IPS DF 19.7 (cell line): ENCODE results near the gene C3.

Experiments used
- DNase-seq: peaks from one replicate; pipeline ENCODE4 v3.0.0-alpha.2; 2013; ENCODE audit warnings: low read depth, low spot score

Gene C3

DNA sequence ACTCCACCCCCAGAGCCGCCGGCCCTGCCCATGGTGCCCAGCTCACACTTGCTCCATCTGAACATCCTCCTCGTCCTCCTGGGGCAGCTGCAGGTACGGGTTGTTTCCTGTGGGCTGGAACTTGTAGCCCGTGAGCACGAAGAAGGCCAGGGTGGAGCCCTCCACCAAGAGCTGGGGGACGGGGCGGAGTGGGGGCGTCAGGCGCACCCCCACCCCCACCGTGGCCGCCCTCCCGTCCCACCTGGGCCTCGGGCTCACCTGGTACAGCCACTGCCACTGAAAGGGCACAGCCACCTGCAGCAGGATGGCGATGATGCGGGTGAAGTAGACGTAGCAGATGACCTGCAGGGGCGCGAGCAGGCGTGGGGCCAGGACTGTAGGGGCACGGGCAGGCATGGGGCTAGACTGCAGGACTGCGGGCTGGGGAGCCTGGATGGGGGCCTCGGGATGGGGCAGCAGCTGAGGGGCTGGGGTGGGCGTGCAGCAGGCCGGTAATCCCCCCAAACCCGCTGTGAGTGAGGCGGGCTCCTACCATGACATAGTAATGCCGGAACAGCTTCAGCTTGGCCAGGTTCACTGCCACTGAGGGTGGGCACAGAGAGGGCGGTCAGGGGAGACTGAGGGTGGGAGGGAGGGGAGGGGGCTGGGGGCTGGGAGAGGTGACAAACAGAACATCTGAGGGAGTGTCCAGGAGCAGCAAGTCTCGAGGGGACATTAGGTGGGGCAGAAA is 10.7 kb upstream of the C3 start:
- no peak for DNase-seq

DNA sequence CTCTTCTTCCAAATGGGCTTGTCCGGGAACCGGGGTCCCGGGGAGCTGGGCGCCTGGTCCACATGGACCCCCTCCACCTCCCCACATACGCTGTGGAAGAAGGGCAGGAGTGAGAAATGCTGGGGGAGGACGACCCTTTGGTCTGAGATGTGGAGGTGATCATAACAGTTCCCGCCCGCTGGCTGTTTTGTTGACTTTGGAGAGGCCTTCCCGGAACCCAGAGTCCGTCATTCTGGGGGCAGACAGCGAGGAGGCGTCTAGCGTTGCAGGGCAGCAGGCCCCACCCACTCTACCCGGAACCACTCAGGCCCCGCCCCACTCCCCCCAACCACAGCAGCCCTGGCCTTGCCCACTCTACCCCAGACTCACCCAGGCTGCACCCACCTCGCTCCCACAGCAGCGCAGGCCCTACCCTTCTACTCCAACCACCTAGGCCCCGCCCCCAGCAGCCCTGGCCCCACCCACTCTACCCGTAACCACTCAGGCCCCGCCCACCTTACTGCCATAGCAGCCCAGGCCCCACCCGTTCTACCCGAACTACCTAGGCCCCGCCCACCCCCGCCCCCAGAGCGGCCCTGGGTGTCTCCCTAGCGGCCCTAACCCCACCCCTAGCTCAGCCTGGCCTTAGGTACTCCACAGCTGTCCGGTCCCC is 9.8 kb upstream of the C3 start:
- no peak for DNase-seq

DNA sequence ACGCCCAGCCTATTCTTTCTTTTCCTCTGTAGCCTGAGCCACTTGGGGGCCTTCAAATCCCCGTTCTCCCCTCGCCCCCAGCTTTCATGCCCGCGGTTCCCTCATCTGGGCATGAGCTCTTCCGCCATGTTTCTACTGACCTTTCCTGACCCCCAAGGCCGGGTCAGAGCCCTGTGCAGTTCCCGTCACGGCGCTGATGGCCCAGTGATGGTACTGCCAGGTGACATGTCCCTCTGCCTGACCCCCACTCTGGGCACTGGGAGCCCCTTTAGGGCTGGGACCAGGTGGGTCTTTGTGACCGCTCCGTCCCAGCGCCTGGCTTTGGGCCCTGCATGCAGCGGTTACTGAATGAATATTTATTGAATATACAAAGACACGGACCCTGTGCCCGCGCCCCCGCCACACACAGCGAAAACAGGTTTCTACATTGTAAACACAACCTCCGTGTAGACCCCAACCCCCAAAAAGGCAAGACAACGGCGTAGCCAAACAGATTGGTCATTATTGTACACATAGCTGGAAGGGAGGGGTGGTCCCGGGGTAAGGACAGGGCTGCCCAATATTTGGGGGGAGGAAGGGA is 9.2 kb upstream of the C3 start:
- DNase-seq, result no peak

DNA sequence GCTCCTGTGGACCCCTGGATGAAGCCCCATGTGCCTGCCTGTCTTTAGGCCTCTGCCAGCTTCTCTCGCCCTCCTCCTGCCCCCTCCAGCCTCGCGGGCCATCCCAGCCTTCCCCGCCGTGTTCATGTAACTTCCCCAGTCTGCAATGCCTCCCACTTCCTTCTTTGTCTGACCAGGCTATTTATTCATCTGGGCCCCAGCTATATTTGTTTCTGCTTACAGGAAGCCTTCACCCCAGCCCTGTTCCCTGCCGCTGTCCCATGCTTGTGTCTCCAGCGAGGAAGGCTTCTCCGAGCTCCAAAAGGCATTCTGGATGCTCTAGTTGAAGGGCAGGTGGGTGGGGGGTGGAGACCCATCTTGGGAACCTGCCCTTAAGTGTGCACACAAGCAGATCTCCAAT is 7.9 kb upstream of the C3 start:
- no peak for DNase-seq

DNA sequence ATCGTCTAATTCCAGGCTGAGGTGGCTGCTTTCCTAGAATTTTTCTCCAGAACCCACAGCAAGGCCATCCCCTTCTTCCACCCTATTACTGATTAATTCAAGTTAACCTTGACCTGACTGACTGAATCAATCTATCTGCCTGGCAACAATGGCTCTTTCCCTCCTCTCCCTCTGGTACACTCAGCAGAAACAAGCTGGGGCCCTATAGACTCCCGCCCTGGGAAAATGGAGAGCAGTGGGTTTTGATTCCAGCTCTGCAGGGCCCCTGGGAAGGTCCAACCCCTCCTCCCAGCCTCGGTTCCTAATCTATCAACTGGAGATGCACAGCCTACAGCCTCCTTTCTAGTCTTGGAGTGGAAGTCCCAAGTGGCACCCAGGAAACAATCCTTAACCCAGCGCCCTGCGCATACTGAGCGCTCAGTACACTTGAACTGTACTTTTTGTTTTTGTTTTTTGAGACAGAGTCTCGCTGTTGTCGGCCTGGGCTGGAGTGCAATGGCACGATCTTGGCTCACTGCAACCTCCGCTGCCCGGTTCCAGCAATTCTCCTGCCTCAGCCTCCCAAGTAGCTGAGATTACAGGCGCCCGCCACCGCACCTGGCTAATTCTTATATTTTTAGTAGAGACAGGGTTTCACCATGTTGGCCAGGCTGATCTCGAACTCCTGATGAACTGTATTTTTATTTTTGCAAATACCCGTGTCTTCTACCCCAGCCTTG is 5.2 kb upstream of the C3 start:
- no peak for DNase-seq

DNA sequence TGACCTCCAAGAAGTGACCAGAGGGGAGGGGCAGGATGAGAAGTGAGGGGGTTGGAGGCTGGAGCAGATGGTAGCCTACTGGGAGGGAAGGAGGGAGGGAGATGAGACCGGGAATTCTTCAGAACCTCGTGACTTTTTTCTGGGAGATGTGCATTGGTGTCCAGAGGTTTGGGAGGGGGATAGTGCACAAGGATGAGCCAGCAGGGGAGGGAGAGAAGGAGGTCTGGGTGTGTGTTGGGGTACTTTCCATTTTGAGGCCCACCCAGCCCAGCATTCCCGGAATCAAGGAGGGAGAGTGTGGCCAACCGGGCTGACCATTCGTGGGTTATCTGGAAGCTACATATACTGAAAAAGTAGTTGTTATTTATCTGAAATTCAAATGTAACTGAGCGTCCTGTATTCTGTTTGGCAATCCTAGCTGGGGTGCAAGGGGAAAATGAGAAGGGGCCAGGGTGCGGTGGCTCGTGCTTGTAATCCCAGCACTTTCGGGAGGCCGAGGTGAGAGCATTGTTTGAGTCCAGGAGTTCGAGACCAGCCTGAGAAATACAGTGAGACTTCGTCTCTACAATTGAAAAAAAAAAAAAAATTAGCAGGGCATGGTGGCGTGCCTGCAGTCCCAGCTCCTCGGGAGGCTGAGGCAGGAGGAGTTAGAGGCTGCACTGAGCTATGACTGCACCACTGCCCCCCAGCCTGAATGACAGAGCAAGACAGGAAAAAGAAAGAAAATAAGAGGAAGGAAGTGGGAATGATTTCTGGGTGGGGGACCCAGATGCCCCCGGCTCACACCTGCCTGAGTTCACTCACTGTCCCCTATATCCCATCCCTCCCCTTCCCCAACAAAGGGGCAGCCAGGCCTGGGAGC is 4.4 kb upstream of the C3 start:
- DNase-seq, result no peak

DNA sequence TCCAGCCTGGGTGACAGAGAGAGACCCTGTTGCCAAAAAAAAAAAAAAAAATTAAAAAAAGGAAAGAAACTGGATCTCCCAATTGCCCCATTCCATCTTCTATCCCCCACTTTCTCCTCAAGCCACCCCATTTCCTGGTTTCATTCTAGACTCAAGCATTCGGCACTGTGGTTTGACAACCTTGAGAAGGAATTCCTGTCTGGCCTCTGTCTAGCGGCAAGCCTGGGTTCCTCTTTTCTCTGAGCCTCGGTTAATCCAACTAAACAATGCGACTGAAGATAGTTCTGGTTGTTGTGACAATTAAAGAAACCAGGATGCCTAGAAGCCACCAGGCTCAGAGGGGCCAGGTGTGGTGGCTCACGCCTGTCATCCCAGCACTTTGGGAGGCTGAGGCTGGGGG is 3.3 kb upstream of the C3 start:
- no peak for DNase-seq

DNA sequence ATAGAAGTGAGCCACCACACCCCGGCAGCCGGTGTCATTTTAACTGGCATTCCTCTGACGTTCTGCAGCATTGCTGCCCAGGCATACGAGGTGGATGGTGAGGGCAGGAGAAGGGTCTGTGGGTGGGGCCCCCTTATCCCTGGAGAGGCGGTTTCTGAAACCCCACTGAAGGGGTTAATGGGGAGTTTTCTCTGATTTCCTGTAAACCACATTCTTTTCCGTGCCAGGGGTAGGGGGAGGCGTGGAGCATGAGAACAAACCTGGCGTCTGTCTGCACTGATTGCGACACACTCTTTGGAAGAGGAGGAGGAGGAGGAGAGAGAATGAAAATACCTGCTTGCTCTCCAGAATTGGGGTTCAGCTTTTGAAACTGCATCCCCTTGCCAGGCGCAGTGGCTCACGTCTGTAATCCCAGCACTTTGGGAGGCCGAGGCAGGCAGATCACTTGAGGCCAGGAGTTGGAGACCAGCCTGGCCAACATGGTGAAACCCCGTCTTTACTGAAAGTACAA is 2.7 kb upstream of the C3 start:
- DNase-seq, result no peak

DNA sequence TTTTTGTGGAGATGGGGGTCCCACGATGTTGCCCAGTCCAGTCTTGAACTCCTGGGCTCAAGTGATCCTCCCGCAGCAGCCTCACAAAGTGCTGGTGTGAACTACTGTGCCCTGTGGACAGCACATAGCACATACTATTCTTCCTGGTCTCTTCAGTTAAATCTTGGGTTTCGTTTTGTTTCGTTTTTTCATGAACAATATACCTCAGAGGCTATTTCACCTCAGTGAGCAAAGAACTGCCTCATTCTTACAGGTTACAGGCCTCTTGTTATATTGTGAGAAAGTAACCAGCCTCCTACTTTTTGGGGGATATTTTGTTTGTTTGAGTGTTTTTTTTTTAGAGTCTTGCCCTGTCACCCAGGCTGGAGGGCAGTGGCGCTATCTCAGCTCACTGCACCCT is 1.3 kb upstream of the C3 start:
- DNase-seq, result no peak

DNA sequence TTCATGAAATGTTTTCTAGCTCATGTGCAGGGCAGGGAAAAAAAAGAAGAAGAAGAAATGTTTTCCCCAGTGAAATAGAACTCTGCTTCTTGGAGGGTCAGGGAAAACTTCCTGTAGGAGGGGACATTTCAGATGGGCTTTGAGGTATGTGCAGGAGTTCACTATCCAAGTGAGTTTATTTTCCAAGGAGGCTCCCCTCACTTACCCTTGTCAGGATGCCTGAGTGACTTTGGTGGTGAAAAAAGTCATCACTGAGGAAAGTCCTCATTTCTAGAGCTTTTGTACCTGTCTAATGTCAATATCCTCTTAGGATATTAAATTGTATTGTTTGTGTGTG is 656 bp upstream of the C3 start:
- DNase-seq, result no peak

DNA sequence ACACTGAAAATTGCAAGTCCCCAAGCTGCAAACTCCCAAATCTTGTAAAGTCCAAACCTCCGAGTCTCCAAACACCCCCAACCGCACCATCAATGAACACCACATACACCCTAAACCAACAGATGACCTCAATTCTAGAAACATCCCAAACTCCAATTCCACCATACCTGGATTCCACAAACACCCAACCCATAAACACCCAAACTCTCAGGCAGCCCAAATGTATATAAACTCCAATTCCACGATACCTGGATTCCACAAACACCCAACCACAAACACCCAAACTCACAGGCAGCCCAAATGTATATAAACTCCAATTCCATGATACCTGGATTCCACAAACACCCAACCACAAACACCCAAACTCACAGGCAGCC is 470 bp downstream of the C3 start:
- no peak for DNase-seq

DNA sequence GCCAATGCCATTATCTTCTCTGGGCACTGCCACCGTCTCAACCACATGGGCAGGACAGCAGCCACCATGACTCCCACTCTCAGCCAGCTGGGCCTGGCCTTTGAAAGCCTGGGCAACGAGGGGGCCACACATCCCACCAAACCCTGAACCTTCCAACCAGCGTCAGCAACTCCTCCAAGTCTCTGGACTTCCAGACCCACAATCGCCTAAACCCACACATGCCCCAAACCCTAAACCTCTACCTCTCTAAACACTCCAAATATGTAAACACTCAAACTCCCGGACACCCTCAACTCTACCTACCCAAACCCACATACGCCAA is 949 bp downstream of the C3 start:
- DNase-seq, result no peak

DNA sequence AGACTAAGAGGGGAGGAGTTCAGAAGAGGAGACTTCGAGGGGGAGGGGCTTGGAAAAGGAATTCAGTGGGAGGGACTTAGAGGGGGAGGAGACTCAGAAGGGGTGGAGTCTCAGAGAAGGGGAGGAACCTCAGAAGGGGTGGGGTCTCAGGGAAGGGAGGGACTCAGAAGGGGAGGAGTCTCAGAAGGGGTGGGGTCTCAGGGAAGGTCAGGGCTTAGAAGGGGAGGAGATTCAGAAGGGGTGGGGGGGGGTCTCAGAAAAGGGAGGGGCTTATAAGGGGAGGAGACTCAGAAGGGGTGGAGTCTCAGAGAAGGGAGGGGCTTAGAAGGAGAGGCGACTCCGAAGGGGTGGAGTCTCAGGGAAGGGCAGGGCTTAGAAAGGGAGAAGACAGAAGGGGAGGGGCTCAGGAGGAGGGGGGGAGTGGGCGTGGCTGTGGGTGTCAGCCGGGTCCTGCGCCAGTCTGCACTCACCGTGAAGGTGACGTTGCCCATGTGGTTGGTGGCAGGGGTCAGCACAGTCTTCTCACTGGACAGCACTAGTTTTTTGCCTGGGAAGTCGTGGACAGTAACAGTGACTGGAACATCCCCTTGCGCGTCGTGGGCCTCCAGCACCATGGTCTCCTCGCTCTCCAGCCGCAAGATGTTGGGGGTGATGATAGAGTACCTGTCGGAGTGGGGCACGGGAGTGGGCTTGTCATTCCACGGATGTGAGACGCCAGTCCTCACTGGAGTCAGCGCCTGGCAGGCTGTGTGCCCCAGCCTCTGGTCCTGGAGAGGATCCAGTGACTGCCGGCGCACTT is 1.5 kb downstream of the C3 start:
- no peak for DNase-seq

DNA sequence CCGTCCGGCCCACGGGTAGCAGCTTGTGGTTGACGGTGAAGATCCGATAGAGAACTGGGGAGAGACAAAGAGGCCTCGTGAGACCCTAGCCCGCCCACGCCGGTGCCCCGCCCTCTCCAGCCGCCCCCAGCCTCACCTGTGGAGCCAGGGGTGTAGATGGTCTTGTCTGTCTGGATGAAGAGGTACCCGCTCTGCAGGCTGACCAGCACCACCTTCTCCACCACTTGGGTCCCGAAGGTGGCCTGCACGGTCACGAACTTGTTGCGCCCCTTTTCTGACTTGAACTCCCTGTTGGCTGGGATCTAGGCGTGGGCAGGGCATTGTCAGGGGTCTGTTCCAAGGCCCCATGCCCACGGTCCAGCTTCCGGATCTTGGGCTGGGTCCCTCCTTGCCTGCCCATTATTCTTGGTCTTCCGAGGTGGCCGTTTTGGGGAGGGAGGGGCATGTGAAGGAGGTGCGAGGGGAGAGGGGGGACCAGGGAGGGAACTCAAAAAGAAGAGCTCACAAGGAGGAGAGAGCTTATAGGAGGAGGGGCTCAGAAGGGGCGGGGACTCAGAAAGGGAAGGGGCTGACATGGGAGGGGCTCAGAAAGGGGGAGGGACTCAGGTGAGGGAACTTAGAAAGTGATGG is 2.2 kb downstream of the C3 start:
- peak; percentile 72 for DNase-seq

DNA sequence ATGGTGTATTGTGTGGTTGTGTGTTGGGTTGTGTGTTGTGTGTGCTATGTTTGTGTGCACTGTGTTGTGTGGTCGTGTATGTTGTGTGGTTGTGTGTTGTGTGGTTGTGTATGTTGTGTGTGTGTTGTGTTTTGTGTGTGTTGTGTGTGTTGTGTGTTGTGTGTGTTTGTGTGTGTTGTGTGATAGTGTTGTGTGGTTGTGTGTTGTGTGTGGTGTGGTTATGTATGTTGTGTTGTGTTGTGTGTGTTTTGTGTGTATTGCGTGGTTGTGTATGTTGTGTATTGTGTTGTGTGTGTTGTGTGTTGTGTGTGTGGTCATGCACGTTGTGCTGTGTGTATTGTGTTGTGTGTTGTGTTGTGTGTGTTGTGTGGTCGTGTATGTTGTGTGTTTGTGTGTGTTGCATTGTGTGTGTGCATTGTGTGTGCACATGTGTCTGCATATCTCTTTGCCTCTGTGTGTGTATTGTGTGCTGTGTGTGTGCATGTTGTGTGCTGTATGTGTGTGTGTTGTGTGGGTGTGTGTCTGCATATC is 2.9 kb downstream of the C3 start:
- DNase-seq, result no peak

DNA sequence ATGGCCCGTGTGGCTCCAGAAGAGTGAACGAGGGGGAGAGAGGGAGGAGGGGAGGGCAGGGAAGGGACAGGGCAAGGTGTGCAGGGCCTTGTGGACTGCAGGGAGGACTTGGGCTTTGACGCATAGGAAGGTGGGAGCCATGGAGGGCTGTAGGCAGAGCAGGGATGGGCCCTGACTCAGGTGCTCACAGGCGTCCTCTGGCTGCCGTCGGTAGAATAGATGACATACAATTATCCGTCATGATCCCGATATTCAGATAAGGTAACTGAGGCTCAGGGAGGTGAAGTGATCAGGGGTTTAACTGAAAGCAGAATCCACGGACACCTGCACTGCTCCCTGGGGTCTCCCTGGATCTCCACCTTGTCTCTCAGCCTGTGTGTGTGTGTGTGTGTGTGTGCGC is 3.4 kb downstream of the C3 start:
- no peak for DNase-seq

DNA sequence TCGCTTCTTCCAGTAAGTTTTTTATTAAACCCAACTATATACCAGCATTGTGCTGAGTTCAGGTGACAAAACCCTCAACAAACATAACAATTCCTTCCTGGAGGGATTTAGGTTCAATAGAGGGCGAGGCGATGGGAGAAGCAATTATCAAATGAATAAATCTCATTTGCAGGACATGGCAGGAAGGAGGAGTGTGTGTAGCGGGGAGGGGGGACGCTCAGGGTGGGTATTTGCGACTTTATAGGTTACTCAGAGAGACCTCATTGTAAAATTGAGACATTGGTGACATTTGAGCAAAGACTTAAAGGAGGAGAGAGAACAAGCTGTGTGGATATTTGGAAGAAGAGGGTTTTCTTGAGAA is 3.9 kb downstream of the C3 start:
- DNase-seq, result no peak

DNA sequence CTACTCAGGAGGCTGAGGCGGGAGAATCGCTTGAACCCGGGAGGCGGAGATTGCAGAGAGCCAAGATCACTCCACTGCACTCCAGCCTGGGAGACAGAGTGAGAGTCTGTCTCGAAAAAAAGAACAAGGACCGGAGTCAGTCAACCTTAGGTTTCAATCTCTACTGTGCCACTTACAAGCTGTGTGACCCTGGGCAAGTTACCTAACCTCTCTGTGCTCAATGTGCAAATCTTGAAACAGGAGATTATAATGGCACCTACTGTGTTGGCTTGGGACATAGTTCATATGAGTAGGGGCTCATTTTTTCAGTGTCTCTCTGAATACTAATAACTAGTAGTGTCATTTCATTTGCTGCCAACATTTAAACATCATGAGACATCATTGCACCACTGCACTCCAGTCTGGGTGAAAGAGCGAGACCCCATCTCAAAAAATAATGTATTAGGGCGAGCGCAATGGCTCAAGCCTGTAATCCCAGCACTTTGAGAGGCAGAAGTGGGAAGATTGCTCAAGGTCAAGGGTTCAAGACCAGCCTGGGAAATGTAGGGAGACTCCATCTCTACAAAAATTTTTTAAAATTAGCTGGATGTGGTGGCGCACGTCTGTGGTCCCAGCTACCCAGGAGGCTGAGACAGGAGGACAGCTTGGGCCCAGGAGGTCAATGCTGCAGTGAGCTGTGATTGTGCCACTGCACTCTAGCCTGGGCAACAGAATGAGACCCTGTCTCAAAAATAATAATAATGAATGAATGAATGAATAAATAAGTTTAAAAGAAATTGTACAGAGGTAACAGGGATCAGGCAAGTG is 5.5 kb downstream of the C3 start:
- no peak for DNase-seq
